ENCODE data around the gene HSPB7. TPM values are rescaled to one million over a fixed set of nuclear protein-coding genes. Genes with fewer than 3 reads are reported as not detected.
"Not testable (repeated sequence)": the region's sequence is repeated elsewhere in the genome, so short reads cannot be mapped to it uniquely, and the experiment has no call there.

The HSPB7 gene
- total RNA-seq, 2 donors from 2014 or later: 272 to 588 TPM

DNA sequence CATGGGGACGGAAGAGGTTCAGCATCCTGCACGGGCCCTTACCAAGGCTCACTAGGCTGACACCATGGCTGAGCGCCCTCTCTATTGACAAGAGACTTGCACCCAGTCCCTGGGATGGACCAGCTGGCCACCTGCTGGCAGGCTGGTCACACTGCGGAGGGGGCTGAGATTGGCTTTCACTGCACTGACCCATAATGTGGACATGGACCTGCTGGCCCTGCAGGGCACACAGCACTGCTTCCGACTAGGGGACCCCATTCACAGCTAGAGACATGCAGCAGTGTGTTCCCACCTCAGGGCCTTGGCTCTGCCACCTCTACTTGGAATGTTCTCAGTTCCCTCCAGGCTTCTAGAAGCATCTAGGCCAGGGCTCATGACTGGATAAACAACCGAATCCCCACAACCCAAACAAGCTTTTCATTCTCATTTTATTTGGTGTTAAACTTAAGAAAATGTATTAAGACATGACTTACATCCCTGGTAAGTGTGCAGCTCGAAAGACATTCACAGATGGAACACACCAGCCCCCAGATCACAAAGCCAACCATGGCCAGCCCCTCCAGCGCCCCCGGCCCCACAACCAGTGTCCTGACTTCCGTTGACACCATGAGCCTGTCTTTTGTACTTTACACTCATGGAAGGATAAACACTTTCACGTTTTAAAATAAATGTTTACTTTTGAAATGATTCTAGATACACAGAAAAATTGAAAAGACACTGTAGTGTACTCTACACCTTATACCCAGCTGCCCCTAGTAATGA is 23.1 kb downstream of the HSPB7 start:
- intact Hi-C loops (cut with DNase I): loop anchor here (2.0 to 5.0 kb wide), 2 partner anchors 202 kb away; no protein-coding TSS in a partner anchor
- DNase-seq (ENCODE audit: low spot score): peak; percentile 92

DNA sequence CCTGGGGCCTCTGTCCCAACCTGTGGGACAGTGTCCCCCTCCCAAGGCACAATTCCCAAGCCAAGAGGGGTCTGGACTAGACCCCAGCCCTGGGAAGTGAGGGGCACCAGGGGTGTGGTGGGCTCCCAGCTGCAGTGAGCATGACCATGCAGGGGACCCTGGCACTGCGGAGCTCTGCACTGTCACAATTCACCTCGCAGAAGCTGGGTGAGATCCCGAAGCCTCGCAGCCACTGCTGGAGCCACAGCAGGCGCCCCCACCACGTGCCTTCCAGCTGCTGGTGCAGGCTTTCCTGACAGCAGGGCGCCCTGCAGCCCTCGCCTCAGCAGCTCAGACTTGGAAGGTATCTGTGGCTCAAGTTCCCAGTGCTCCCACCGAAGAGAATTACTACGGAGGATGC is 23.8 kb downstream of the HSPB7 start:
- no peak for DNase-seq (ENCODE audit: low spot score)
- intact Hi-C loops (cut with DNase I): loop anchor here (2.0 to 5.0 kb wide), 2 partner anchors 201 to 202 kb away; no protein-coding TSS in a partner anchor

DNA sequence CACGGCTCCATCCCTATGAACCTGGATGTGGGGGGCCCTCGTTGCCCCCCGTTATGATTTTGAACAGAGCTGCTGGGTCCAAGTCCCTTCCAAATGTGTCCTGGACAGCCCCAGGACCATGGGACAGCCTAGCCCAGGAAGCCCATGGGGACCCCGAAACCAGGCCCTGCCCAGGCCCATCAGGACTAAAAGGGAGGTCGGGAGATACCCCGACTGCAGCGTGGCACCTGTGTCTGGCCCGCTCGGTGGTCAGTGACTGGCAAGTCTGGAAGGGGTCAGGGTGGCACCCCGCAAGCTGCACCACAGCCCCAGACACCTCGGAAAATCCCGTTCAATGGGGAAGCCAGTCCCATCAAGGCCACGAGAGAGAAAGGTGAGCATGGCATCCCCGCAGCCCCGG is 24.2 kb downstream of the HSPB7 start:
- no peak for DNase-seq (ENCODE audit: low spot score)
- intact Hi-C loops (cut with DNase I): loop anchor here (2.0 to 5.0 kb wide), 2 partner anchors 201 kb away; no protein-coding TSS in a partner anchor

DNA sequence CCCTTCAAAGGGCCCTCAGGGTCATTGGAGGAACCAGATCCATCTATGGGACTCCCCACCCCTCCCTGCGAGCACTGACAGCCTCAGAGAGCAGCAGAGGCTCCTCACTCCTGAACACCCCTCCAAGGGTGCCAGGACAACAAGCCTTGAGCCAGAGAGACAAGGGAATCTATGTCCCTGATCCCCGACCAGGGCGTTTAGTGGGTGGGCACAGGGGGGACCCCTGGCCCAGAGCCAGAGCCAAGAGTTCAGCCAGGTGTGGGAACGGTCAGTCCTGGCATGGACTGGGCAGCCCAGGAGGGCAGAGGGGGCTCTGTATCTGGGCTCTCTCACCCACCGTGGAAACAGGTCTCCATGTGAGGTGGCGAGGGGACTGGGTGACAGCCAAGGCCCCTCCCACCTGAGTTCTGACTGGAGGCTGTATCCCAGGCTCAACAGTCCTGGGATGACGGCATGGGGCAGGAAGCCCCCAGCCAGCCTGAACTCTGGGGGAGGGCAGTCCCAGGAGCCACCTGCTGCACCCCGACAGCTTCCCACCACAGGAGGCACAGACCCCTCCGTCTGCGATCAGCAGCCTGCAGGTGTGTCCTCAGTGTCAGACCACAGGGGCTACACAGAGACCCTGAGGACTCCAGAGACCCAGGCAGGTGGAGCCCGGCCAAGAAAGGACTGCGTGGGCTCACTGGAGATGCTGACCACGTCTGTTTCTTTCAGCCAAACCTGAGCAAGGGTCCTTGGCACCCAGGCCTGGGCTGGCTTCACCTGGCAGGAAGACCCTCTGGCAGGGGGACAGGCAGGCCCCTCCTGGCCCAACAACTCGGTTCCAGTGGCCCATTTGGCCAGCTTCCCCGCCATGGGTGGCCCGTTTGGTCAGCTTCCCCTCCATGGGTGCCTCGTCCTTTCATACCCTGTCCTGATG is 25.0 kb downstream of the HSPB7 start:
- intact Hi-C loops (cut with DNase I): loop anchor here in 1 of 2 donors (5.0 kb wide), 1 partner anchor 201 kb away; no protein-coding TSS in a partner anchor
- DNase-seq (ENCODE audit: low spot score): peak; percentile 63

DNA sequence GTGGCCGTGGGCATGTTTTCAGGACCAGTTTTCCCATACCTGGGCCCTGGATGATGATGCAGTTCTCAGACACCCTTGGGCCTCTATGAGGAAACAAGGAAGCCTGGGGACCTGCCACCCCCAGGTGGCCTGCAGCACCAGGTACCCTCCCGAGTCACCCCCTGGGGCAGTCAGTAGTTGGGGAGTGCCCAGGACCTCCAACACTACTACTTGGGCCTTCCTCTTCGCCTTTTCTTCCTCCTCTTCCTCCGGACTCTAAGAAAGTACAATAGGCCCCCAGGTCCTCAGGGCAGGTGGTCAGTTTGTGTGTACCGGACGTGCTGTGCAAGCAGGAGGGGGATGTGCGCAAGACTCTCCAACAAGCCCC is 25.7 kb downstream of the HSPB7 start:
- DNase-seq (ENCODE audit: low spot score): peak; percentile 57
- intact Hi-C loops (cut with DNase I): loop anchor here in 1 of 2 donors (5.0 kb wide), 1 partner anchor 200 kb away; no protein-coding TSS in a partner anchor

DNA sequence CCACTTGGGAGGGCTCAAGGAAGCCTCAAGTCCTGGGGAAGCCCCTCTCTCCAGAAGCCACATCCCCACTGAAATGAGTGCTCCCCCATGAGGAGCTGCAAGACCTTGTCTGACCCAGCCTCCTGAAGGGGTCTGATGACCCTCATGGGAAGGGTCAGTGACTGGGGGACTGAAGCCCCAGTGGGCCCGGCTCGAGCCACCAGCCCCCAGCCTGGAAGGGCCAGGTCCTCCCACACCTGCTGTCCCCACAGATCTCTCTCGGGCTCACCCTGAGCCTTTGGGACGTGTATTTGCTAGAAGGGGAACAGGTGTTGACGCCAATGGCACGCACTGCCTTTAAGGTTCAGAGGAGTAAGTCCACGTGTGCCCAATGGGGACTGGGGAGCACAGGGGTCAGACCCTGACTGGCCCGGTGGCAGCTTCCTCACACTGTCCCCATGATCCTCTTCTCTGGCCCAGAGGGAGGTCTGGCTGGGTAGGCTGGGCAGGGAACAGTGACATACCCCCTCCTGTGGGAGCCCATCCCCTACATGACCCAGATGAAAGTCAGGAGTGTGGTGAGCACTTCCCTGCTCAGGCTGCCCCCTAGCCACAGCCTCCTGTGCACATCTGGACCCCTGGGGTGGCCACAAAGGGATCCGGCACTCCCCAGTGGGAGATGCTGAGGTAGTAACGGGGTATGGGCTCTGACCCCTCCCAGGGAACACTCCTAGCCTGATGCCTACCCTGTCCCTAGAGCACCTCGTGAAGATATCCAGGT is 26.2 kb downstream of the HSPB7 start:
- intact Hi-C loops (cut with DNase I): loop anchor here in 1 of 2 donors (5.0 kb wide), 1 partner anchor 199 kb away; no protein-coding TSS in a partner anchor
- peak; percentile 68 for DNase-seq (ENCODE audit: low spot score)

DNA sequence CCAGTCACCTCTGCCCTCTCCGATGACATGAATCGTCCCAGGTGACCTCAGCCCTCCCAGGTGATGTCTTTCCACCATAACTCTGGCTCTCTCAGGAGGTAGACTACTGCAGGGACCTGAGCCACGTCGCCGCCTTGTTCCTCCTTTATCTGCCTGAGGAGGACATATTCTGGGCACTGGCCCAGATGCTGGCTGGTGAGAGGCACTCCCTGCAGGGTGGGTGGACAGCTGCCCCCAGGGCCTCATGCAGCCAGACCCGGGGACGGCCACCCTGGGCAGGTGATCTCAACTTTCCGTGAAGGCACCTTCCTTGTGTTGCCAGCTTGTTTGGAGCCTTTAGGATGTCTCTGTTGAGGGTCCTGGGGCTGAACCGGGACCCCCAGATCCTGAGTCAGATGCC is 28.1 kb downstream of the HSPB7 start:
- peak; percentile 72 for DNase-seq (ENCODE audit: low spot score)
- intact Hi-C loops (cut with DNase I): loop anchor here in 1 of 2 donors (5.0 kb wide), 1 partner anchor 197 kb away; no protein-coding TSS in a partner anchor

DNA sequence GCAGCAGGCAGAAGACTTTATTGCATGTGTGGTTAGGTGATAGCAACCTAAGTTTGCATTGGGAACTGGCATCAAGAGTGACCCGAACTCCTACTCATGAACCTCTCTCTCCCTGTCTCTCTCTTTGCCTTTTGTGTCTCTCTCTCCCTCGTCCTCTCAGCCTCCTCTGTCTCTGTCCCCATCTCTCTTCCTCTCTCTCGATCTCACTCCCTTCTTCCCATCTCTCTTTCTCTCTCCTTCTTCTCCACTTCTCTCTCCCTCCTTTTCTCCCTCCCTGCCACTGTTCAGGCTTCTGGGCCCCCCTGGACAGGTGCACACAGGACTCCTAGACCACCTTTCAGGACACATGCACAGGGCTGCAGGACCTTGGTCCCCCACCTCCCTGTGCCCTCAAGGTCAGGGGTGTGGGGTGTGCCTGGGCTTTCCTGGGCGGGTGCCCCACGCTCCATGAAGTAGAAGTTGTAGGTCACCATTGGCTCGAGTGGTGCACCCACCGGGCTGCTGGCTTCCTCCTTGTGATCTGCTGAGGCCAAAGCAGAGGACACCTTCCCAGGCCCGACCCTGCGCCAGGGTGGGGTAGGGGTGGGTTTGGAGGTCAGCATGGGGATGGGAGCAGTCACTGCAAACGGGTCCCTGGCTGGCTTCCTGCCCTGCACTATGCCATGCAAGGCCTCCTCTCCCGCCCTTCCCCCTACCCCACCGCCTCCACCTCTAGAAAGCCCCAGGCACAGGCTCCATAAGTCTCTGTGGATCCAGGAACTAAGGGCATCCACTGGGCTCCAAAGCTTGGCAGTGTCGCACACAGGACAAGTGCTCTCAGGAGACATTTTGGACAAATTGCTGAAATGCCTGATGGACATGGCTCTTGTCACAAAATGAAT is 28.7 kb downstream of the HSPB7 start:
- peak; percentile 76 for DNase-seq (ENCODE audit: low spot score)
- intact Hi-C loops (cut with DNase I): no loop called here

DNA sequence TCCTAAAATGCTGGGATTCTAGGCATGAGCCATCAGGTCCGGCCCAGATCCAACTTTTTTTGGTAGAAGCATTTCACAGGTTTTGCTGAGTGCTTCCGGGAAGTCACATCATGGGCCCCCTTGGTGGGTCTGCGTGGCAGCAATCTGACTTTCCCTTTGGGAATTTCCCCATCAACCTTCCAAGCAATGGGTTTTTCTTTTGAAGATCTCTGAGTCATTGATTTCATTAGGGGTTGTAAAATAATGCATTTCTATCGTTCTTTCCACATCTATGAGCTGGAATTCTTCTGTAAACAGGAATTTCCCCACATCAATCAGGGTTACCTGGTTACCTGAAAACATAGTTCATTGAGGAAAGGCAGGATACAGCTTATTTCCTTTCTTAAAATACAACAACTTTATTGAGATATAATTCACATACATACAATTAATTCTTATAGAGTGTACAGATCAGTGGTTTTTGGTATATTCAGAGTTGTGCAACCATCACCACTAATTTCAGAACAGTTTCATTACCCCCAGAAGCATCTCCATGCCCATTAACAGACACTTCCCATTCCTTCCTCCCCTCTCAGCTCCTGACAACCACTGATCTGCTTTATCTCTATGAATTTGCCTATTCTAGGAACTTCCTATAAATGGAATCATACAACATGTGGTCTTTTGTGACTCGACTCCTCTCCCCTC is 32.1 kb downstream of the HSPB7 start:
- peak; percentile 26 for DNase-seq (ENCODE audit: low spot score)
- intact Hi-C loops (cut with DNase I): no loop called here

DNA sequence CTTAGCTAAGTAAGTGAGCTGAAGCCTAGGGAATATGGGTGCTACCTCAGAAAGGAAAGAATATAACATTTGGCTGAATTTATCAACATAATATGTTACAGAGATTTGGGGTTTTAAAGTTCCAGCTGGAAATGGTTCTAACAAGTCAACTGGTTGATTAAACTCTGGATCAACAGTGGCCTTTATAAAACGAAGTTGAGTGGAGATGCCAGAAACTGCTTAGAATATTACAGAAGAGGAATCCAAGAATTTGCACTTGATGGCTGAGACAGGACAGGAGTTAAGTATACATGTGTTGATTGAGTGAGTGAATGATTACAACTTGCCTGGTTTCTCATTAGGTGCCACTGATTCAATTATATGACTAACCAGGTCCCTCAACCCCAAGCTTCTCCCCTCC is 34.6 kb downstream of the HSPB7 start:
- DNase-seq (ENCODE audit: low spot score): peak; percentile 1

DNA sequence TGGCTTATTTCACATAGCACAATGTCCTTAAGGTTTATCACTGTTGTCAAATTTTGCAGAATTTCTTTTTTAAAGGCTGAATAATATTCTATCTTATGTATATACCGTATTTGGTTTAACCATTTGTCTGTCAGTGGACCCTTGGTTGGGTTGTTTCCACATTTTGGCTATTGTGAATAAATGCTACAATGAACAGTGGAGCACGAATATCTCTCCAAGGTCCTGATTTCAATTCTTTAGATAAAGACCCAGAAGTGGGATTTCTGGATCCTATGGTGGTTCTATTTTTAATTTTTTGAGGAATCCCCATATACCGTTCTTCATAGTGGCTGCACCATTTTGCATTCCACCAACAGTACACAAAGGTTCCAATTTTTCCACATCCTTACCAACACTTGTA is 36.2 kb downstream of the HSPB7 start:
- intact Hi-C loops (cut with DNase I): no loop called here
- DNase-seq (ENCODE audit: low spot score): no peak

More for the DNA sequence above, 34.6 kb downstream of the HSPB7 start:
- intact Hi-C loops (cut with DNase I): no loop called here

DNA sequence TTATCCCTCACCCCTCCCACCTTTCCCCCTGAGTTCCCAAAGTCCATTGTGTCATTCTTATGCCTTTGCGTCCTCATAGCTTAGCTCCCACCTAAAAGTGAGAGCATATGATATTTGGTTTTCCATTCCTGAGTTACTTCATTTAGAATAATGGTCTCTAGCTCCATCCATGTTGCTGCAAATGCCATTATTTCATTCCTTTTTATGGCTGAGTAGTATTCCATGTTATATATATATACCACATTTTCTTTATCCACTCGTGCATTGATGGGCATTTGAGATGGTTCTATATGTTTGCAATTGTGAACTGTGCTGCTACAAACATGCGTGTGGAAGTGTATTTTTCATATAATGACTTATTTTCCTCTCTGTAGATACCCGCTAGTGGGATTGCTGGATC is 39.9 kb downstream of the HSPB7 start:
- DNase-seq (ENCODE audit: low spot score); intact Hi-C loops (cut with DNase I): not testable (repeated sequence)

DNA sequence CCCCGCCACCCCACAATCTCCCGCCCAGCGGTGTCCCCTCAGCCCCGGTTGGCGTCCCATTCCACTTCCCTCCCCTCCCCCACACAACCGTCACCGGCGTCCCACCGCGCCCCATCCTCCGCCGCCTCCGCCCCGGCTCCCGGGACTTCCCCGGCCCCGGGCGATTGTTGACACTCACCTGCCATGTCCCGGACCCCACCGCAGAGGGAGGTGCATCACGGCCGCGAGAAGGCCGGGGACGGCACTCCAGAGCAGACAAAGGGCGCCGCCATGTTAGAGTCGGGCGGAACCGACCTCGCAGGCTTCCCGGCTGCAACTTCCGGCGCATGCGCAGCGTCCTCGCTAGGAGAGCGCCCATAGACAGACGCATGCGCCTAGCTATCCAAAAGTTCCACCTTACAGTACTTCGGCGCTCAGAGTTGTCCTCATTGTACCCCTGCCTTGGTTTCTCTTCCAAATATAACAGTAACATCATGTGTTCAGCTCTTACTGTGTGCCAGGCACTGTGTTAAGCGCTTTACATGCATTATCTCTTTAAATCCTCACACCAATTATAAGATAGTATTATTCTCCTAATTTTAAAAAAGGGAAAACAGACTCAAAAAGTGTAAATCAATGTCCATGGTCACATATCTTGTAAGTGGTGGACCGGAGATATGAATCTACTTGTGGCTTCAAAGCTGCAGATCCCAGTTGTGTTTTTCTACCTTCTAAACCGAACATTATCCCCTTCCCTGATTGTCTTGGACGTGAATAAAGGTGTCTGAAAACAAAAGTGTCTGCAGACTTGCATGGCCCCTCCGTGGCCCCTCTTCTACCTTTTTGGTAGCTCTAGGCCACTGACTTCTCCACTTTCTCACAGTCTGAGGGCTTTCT is 41.8 kb downstream of the HSPB7 start, which contains the start of gene ZBTB17:
TSS of gene ZBTB17 (minus strand) at position 297 of the 876 bp plus-strand sequence. CDS start 27,606 bp downstream, outside the sequence.
- DNase-seq (ENCODE audit: low spot score): peak; percentile 99
- intact Hi-C loops (cut with DNase I): no loop called here

DNA sequence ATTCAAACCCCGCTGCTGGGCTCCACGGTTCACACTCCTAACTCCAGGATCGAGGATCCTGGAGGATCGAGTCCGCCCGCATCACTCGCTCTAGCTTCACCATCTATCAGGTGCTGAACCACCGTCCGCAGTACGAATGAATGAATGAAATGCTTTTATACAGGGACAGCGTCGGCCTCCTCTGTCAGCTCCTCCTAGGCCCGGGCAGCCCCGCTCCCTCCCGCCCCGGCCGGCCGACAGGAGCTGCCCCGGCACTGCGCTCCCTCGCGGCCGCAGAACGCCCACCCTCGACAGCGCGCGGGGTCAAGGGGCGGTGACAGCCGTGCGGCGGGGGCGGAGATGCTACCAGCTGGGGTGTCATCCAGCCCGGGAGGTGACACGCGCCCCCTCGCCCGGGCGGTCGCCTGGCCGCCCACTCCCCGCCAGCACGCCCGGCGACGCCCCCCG is 42.5 kb downstream of the HSPB7 start:
- intact Hi-C loops (cut with DNase I): no loop called here
- DNase-seq (ENCODE audit: low spot score): peak; percentile 85

DNA sequence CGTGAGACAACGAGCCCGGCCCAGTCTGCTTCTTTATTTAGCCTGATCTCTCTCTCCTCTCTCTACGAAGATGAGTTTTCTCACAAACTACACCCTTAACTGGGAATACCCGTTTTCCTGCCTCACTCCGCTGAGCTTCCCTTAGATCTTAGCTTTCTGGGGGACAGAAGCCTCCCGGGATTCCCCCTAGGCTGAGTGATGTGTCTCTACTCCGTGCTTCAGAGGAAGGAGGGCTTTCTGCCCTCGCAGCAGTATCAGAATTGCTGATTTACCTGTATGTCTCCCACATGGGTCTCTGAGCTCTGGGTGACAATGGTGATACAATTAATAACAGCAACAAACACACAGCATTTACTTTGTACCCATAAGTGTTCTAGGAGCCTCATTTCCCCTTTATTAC is 43.0 kb downstream of the HSPB7 start:
- intact Hi-C loops (cut with DNase I): no loop called here
- DNase-seq (ENCODE audit: low spot score): no peak

DNA sequence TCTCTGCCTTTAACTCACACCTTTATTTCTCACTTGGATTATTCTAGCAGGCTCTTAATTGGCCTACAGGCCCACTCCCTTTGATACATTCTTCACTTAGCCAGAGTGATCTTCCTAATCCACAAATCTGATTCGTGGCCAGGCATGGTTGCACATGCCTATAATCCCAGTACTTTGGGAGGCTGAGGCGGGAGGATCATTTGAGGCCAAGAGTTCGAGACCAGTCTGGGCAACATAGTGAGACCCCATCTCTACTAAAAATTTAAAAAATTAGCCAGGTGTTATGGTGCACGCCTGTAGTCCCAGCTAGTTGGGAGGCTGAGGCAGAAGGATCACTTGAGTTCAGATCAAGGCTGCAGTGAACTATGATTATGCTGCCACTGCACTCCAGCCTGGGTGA is 44.1 kb downstream of the HSPB7 start:
- intact Hi-C loops (cut with DNase I): no loop called here
- peak; percentile 3 for DNase-seq (ENCODE audit: low spot score)
